LHCN-M2 (cell line): Measurements from ENCODE around the gene USO1. TPM values are rescaled to one million over a fixed set of nuclear protein-coding genes. Genes with fewer than 3 reads are reported as not detected.
"Not testable (repeated sequence)": the region's sequence is repeated elsewhere in the genome, so short reads cannot be mapped to it uniquely, and the experiment has no call there.

ENCODE experiments used
- DNase-seq: peaks from one replicate; pipeline ENCODE4 v3.0.0-alpha.2; 2012; ENCODE audit warnings: low read depth
- total RNA-seq: library from RNA; depleted of rRNA; stranded (reverse); fragments of >200 nt; gene quantifications from 2 replicates; pipeline ENCODE4 v1.2.3, GENCODE V29; 2014

Gene USO1
- total RNA-seq, 1 experiment from 2014 or later, result 94.9 TPM

GRCh38 chr4:75769036-75769435 lies 44.7 kb downstream of the USO1 start:
- peak; percentile 20 for DNase-seq

DNA sequence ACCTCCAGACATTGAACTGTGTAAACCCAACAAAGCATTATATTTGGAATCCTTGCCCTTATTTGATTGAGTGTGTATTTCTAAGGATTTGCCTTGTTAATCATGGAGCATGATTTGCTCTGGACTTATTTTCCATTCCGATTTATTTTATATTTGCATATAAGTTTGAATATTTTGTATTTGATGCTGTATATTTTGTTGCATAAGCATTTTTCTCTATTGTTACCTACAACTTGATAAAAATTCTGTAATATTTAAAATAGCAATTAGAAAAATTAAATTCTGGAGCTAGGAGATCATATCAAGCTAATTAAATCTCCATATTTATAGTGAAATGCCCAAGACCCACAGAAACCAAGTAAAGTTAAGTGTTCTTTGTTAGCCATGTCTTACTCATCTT lies 47.2 kb downstream of the USO1 start:
- no peak for DNase-seq

GRCh38 chr4:75777589-75777988 lies 53.2 kb downstream of the USO1 start:
- DNase-seq, result peak; percentile 3

DNA sequence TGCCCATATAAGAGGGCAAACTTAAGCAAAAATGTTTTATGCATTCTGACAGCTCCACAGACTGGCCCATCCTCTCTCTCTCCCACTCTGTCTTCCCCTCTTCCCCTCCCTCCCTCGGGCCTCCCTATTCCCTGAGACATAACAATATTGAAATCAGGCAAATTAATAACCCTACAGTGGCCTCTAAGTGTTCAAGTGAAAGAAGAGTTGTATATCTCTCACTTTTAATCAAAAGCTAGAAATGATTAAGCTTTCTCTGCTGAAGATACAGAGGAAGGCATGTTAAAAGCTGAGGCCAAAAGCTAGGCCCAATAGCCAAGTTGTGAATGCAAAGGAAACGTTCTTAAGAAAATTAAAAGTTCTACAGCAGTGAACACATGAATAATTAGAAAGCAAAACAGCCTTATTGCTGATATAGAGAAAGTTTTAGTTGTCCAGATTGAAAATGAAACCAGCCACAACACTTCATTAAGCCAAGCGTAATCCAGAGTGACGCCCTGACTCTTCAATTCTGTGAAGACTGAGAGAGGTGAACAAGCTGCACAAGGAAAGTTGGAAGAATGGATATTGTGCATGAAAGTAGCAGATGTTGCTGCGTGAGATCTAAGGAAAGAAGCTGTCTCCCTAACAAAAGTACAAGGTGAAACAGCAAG lies 54.9 kb downstream of the USO1 start:
- no peak for DNase-seq

GRCh38 chr4:75781305-75781704 lies 56.9 kb downstream of the USO1 start:
- no peak for DNase-seq

DNA sequence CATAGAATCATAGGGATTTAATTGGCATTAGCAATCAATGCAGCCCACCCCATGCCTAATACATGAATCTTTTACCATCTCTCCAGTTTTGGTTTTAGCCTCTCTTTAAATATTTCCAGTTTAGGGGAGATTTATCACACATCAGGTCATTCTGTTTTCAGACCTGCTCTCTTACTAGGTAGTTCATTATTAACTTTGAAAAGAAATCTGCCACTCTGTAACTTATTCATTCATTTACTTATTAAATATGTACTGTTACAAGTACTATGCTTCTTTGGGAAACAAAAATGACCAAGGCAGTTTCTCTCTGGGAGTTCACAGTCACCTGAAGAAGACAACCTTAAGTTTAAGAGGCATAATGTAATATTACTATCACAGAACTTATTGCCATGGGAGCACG lies 62.1 kb downstream of the USO1 start:
- DNase-seq, result no peak

DNA sequence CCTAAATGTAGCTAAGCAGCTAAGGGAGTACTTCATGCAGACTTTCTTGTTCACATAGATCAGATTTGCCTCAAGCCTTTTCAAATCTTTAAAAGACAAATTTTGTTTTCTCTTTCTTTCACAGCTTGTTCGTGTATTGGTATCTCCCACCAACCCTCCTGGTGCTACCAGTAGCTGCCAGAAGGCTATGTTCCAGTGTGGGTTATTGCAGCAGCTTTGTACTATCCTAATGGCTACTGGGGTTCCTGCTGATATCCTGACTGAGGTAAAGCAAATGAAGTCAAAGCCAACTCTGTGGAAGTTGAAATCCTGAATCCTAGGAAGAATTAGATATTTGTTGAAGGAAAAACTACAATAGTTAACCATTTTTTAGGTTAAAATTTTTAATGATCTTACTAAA lies 62.6 kb downstream of the USO1 start:
- DNase-seq, result no peak

- DNase-seq, result no peak
Measured at GRCh38 chr4:75790024-75790423, 65.6 kb downstream of the USO1 start.

DNA sequence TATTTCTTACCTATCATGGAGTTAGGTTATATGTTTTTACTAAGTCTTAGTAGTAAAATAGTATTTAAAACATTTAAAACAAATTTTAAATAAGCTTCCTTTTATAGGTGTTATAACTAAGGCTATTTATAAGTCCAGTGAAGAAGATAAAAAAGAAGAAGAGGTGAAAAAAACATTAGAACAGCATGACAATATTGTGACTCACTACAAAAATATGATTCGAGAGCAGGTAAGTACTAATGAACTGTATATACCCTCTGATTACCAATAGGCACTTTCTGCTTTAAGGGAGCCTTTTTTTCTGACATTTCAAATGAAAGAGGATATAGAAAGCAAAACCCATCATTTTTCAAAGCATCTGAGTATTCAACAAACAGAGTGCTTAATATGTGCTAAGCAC lies 76.6 kb downstream of the USO1 start:
- peak; percentile 42 for DNase-seq

DNA sequence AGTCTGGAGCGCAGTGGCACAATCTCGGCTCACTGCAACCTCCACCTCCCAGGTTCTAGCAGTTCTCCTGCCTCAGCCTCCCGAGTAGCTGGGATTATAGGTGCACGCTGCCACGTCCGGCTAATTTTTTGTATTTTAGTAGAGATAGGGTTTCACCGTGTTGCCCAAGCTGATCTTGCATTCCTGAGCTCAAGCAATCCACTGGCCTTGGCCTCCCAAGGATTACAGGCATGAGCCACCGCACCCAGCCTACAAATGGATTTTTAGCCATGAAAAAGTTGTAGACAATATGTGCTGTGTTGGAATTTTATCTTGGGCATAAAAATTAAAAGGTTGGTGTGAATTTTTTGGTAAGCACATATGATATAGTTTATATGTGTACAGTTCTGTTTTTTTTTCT lies 81.7 kb downstream of the USO1 start:
- DNase-seq, result not testable (repeated sequence)

DNA sequence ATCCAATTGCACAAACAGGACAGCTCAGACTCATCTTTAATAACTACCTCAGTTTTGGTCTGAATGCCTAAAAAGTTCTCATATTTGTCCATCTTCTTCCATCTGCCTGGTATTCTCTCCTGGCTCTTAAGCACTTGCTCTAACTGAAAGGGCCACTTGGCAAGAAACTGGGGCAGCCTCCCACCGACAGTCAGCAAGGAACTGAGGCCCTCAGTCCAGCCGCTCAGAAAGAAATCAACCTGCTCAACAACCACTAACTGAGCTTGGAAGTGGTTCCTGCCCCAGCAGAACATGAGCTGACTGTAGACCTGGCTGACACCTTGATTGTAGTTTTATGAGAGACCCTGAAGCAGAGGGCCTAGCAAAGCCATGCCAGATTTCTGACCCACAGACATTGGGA lies 93.5 kb downstream of the USO1 start:
- no peak for DNase-seq

DNA sequence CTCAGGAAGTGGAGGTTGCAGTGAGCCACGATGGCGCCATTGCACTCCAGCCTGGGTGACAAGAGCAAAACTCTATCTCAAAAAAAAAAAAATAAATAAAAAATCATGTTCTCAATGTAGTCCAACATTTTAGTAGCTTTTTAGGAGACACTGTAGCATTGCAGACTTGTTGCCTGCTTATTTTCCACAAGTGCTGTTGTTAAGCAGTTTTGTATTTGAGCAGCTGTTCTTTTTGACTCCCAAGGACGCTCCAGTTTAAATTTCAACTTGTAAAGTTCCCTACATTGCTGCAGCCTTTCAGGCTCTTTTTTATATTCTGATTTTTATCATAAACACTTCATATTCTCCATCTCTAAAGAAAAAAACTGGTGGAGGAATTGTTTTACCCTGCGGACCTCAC lies 94.7 kb downstream of the USO1 start:
- no peak for DNase-seq

- no peak for DNase-seq
Measured at GRCh38 chr4:75820197-75820596, 95.8 kb downstream of the USO1 start.

DNA sequence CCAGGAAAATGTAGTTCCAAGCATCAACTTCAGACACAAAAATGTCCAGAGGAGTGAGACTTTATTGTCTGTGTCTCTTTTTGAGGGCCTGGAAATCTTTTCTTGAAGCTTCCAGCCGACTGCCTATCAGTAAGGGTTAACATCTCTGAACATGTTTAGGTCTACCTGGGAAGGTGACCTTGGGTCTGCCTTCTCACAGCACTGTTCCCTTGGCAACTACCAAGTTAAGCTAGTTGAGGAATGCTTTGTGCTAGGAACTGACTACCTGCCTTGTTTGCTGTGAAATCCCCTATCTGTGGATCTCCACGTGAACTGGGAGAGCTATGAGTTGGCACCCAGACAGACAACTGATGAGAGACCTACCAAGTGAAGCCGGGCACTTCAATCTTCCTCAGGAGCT lies 96.3 kb downstream of the USO1 start:
- DNase-seq, result no peak

DNA sequence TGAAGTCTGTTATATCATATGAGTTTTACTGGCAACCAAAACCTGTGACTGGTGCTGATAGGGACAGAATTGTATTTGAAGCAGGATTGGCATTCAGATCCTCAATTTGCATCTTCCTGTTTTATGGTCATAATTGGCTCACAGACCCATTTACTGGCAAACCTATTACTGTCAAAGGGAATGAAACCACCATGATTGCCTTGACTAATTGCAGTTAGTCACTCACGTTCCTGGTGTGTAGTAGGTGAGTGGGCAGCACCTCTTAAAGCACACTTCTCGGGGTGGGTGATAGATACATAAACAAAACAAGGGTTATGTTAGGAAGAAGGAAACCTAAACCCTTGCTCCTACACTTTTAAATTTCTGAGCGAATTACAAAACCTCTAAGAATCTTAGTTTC lies 96.8 kb downstream of the USO1 start:
- DNase-seq, result no peak

- peak; percentile 27 for DNase-seq
Measured at GRCh38 chr4:75821966-75822365, 97.6 kb downstream of the USO1 start.

DNA sequence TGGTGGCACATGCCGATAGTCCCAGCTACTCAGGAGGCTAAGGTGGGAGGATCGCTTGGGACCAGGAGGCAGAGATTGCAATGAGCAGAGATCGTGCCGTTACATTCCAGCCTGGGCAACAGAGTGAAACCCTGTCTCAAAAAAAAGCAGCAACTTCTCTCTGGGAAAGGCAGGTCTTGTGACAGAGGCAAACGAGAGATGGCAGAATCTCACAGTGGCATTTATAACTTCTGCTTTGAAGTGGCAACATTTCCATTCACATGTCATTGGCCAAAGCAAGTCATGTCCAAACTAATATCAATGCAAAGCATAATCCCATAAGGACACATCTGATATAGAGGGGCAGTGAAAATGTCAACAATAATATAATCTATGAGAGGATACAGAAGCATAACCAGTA lies 98.0 kb downstream of the USO1 start:
- no peak for DNase-seq

DNA sequence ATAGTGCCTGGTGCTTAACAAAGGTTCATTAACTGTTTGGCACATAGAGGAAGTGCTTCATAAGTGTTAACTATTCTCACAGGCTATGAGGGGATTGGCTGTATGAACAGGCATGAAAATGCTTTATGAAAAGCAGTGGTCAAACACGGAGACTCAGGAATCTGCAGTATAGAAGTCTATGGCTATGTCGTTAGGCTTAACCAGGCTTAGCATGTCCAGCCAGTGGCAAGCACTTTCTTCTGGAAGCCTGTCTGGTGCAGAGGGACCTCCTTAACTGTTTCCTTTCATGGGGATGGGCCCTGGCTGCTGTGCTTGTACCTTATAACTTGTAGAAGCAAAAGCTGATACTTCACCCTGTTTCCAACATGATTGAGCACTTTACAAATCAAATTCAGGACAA lies 99.4 kb downstream of the USO1 start:
- DNase-seq, result no peak

DNA sequence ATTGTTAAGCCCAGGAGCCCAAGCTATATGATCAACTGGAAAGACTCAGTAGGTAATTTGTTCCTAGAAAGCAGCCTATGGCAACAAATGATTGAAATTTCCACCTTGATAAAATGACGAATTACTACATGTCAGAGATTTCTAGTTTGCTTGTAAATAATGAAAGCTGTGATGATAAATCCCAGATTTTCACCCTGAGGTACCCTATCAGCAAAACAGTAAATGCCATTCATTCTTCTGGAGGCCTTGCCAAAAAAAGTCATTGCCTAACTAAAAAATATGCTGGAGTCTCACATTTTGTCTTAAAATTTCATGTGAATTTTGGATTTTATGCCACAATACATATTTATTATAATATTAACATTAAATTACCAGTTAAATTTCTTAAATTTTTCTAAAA lies 106.5 kb downstream of the USO1 start:
- no peak for DNase-seq

- no peak for DNase-seq
Measured at GRCh38 chr4:75831856-75832405, 107.6 kb downstream of the USO1 start.

DNA sequence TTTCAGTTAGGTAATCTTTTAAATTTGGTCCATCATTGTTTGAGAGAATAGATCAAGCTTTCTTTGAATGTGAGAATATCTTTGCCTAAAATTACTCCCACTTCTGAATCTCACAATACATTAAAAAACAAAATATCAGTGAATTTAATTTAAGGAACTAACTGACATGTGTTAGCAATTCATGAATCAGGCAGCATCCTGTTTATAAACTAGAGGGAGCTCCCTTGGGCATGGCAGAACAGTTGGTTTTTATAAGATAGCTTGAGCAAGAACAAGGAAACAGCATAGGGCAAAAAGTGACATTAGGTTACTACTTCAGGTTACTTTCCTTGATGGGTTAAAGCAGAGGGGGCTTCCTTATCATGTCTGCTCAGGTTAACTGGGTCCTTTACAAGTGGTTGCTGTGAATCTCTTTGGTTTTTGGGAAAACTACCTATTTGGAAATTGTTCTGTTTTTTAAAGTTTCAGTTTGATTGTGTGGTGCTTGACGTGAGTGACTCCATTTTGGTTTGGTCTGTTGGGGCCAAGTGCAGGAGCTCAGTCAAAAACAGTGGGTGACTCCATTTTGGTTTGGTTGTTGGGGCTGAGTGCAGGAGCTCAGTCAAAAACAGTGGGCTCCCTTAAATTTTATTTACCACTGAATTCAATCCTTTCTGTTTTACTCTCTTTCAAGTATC lies 109.9 kb downstream of the USO1 start:
- DNase-seq, result peak; percentile 36

- peak; percentile 38 for DNase-seq
Measured at GRCh38 chr4:75834772-75835154, 110.4 kb downstream of the USO1 start.
